HG03135 (cell line): ENCODE results near the gene NEURL2.

Experiments
- ATAC-seq: cut with Tn5 transposase; IDR thresholded peaks from one replicate; pipeline ENCODE4 v1.9.1; 2021; ENCODE audit warnings: mild to moderate bottlenecking, moderate library complexity; ENCODE audit not compliant: unreplicated experiment

The NEURL2 gene

GRCh38 chr20:45848421-45848820, 42.6 kb downstream of the NEURL2 start:
- ATAC-seq = no peak

- ATAC-seq = no peak
Measured at GRCh38 chr20:45845452-45845851, 45.6 kb downstream of the NEURL2 start.

GRCh38 chr20:45843506-45843905, 47.5 kb downstream of the NEURL2 start:
- ATAC-seq = no peak

GRCh38 chr20:45842169-45842812, 48.7 kb downstream of the NEURL2 start:
- peak; percentile 60 for ATAC-seq

- ATAC-seq = no peak
Measured at GRCh38 chr20:45841407-45842129, 49.4 kb downstream of the NEURL2 start.

GRCh38 chr20:45840700-45841198, 50.3 kb downstream of the NEURL2 start:
- ATAC-seq = no peak
